ENCODE results near the gene KIF26A. TPM values are rescaled to one million over a fixed set of nuclear protein-coding genes. Genes with fewer than 3 reads are reported as not detected.

Gene KIF26A
- total RNA-seq, 2 donors from 2014 or later, result 1.6 to 13.9 TPM

DNA sequence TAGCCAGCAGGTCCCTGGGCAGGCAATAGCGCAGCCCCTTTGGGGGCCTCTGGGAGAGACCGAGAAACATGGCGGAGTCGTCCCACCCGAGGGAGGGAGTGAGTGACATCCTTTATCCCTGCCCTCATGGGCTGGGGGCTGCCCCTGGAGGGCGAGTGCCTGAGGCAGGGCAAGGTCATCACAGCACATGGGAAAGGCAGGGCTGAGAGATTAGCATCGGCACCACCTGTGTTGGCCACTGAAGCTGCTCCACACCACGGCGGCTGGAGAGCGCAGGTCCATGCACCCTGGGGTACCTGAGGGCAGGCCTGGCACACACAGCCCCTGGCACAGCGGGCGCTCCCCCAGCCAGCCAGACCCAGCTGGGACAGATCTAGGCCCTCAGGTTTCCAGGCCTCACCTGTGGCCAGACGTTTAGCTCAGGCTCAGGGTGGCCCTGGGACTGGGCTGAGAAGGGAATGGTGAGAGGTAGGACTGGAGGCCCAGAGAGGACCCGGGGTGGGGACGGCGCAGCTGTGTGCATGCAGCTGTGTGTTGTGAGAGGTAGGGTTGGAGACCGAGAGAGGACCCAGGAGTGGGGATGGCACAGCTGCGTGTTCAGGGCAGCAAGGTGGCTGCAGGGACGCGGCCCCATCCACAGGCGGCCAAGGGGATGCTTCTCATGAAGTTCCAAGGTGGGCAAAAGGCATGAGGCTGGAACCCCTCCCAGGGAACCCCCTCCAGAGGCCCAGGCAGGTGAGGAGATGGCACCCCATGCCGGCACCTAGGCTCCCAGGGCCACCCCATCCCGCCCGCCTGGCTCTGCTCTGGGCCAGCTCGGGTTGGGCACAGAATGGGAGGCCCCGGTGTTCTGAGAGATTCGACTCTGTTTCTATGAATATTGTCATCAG lies 74.1 kb downstream of the KIF26A start:
- intact Hi-C loops (cut with DNase I), result no loop called here
- Histone ChIP-seq H3K4me3 (no peak overlapping the region), H3K27me3 (replicated peaks; ENCODE audit: insufficient read depth) (no peaks in the 10 kb centered on the region), H3K27ac (no peak overlapping the region), H3K9me3 (no peaks in the 10 kb centered on the region), H3K36me3 (no peaks in the 10 kb centered on the region), H3K4me1 (replicated peaks) (no peaks in the 10 kb centered on the region)
- DNase-seq (ENCODE audit: low spot score), result no peak
- 88% methylated on average over 27 of the region's 27 CpGs for WGBS
- TF ChIP-seq, protein P1, sequence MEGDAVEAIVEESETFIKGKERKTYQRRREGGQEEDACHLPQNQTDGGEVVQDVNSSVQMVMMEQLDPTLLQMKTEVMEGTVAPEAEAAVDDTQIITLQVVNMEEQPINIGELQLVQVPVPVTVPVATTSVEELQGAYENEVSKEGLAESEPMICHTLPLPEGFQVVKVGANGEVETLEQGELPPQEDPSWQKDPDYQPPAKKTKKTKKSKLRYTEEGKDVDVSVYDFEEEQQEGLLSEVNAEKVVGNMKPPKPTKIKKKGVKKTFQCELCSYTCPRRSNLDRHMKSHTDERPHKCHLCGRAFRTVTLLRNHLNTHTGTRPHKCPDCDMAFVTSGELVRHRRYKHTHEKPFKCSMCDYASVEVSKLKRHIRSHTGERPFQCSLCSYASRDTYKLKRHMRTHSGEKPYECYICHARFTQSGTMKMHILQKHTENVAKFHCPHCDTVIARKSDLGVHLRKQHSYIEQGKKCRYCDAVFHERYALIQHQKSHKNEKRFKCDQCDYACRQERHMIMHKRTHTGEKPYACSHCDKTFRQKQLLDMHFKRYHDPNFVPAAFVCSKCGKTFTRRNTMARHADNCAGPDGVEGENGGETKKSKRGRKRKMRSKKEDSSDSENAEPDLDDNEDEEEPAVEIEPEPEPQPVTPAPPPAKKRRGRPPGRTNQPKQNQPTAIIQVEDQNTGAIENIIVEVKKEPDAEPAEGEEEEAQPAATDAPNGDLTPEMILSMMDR (IDR thresholded peaks at IDR 0.05), result no peak
- TF ChIP-seq POLR2A (IDR thresholded peaks at IDR 0.05) (no peak), POLR2AphosphoS5 (IDR thresholded peaks at IDR 0.05) (no peak)

DNA sequence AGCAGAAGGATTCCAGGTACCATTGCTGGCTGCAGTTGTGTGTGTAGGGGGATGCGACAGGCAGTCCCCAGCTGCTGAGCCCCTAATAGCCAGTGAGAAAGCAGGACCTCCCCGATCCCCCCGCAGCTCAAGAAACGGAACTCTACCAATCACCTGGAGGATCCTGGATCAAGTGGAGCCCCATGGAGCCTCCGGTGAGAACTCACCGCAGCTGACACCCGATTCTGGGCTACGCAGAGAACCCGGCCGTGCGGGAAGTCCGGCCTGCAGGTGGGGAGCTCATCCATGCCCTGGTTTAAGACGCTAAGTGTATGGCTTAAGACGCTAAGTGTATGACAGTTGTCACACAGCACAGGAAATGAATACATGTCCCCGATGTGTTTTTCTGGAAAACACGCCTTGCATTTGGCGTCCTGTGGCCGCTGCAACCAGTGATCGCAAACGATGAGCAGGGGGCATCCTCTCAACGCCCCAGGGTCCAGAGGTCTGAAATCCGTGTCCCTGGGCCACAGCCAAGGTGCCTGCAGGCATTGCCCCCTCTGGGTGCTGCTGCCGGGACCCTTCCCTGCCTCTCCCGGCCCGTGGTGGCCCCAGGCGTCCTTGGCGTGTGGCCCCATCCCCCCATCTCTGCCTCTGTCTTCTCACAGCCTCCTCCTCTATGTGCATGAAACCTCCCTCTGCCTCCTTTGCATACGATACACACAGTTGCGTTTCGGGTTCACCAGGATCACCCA lies 75.1 kb downstream of the KIF26A start:
- Histone ChIP-seq H3K9me3 (no peaks in the 10 kb centered on the region), H3K4me3 (no peak overlapping the region), H3K36me3 (no peaks in the 10 kb centered on the region), H3K27me3 (replicated peaks; ENCODE audit: insufficient read depth) (no peaks in the 10 kb centered on the region), H3K4me1 (replicated peaks) (no peaks in the 10 kb centered on the region), H3K27ac (no peak overlapping the region)
- TF ChIP-seq POLR2A (IDR thresholded peaks at IDR 0.05) (no peak), POLR2AphosphoS5 (IDR thresholded peaks at IDR 0.05) (no peak)
- TF ChIP-seq, protein P1 (IDR thresholded peaks at IDR 0.05), result no peak
- intact Hi-C loops (cut with DNase I), result no loop called here
- DNase-seq (ENCODE audit: low spot score), result no peak
- 87% methylated on average over 30 of the region's 30 CpGs for WGBS

DNA sequence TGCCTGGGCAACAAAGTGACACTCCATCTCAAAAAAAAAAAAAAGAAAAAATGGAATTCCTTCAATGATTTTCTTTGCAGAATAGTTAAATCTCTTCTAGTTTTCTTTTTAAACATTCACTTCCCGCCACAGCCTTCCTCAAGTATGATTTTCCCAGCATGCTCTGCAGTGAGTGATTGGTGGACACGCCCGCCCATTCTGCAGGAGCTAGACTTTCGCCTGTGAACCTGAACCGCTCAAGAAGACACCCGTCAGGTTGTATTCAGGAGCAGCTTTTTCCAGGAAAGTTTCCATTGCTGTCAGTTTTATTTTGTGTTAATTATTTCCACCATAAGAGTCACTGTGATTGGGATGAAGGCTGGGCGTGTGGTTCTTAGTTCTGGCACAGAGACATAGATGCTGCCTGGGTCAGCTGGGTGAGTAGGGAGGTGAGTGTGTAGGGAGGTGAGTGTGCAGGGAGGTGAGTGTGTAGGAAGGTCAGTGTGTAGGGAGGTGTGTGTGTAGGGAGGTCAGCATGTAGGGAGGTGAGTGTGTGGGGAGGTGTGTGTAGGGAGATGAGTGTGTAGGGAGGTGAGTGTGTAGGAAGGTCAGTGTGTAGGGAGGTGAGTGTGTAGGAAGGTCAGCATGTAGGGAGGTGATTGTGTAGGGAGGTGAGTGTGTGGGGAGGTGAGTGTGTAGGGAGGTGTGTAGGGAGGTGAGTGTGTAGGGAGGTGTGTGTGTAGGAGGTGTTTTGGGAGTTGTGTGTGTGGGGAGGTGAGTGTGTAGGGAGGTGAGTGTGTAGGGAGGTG lies 76.2 kb downstream of the KIF26A start:
- no peak overlapping the region for H3K4me3 ChIP-seq
- H3K27ac ChIP-seq, result no peak overlapping the region
- TF ChIP-seq, protein P1 (IDR thresholded peaks at IDR 0.05), result no peak
- TF ChIP-seq POLR2AphosphoS5 (IDR thresholded peaks at IDR 0.05) (no peak), POLR2A (IDR thresholded peaks at IDR 0.05) (no peak)
- intact Hi-C loops (cut with DNase I), result no loop called here
- H3K9me3 ChIP-seq, result no peaks in the 10 kb centered on the region
- H3K4me1 ChIP-seq (replicated peaks), result no peaks in the 10 kb centered on the region
- H3K27me3 ChIP-seq (replicated peaks; ENCODE audit: insufficient read depth), result no peaks in the 10 kb centered on the region
- DNase-seq (ENCODE audit: low spot score), result no peak
- H3K36me3 ChIP-seq, result no peaks in the 10 kb centered on the region
- 59% methylated on average over 7 of the region's 7 CpGs for WGBS

DNA sequence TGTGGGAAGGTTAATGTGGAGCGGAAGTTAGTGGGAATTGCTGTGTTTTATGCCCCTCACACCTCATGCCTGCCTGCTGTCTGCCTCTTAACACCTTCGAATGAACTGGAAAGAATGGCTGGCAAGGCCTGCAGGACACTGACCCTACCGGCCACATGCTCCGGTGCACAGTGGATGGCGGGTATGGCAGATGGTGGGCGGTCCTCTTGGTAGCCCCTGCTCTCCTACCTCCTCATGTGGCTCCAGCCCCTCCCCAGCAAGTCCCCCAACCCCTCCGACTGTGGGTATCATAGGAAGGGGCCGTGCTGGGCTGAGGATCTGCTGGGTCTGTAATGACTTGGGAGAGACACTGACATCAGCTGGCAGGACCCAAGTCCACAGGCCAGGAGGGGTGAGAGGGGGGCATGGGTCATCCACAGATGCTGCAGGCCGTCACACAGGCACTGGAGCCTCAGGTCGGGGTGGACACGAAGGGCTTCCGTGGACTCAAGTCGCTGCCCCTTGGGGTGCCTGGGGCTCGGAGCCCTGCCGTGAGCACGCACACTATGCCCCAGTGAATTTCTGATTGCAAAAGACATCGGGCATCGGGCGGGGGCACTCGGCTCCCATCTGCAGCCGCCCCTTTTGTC lies 77.4 kb downstream of the KIF26A start:
- DNase-seq (ENCODE audit: low spot score), result no peak
- Histone ChIP-seq H3K4me1 (replicated peaks) (no peaks in the 10 kb centered on the region), H3K27me3 (replicated peaks; ENCODE audit: insufficient read depth) (no peaks in the 10 kb centered on the region), H3K4me3 (no peak overlapping the region), H3K27ac (no peak overlapping the region), H3K36me3 (no peaks in the 10 kb centered on the region), H3K9me3 (no peaks in the 10 kb centered on the region)
- WGBS, result 78% methylated on average over 21 of the region's 21 CpGs
- intact Hi-C loops (cut with DNase I), result no loop called here
- no peak for TF ChIP-seq POLR2AphosphoS5 (IDR thresholded peaks at IDR 0.05)
- TF ChIP-seq POLR2A (IDR thresholded peaks at IDR 0.05), result no peak
- TF ChIP-seq, protein P1 (IDR thresholded peaks at IDR 0.05), result no peak

Data from prostate gland (tissue), 2 donors.